PC-9 (cell line): Measurements from ENCODE around the gene STAMBPL1. TPM values are rescaled to one million over a fixed set of nuclear protein-coding genes. Genes with fewer than 3 reads are reported as not detected.

ENCODE experiments used
- BruUV-seq: library from RNA; stranded (reverse); fragments of 400-500 nt; replicated peaks from 2 replicates; lab custom pipeline; 2021; lab: Mats Ljungman, UMichigan
- CTCF ChIA-PET: fragments of 300-600 bp; sonication (Branson Sonifier 250); formaldehyde crosslinking; loops from one replicate; lab custom pipeline; 2022; ENCODE audit warnings: antibody characterized with exemption; lab: Charles Lee
- POLR2A ChIA-PET: fragments of 300-600 bp; sonication (Branson Sonifier 250); formaldehyde crosslinking; loops from one replicate; lab custom pipeline; 2022; ENCODE audit warnings: antibody characterized with exemption; ENCODE audit not compliant: unreplicated experiment; lab: Charles Lee
- DNase-seq, 2 experiments: peaks; one replicate each; pipeline versions ENCODE4 v3.0.0 to v3.0.0-alpha.2; 2015 to 2022; ENCODE audit warnings: mixed read lengths in 1 of 2
- H2AFZ ChIP-seq: fragments of 200-600 bp; sonication (generic); 2 replicates; pipeline ENCODE4 v1.8.1; 2017; ENCODE audit warnings: antibody characterized with exemption
- H3F3A ChIP-seq: fragments of 200-600 bp; sonication (generic); 2 replicates; pipeline ENCODE4 v1.8.1; 2017; ENCODE audit warnings: antibody characterized with exemption, mild to moderate bottlenecking, low read depth; ENCODE audit not compliant: insufficient read depth
- H3K27ac ChIP-seq: fragments of 200-600 bp; sonication (generic); 2 replicates; pipeline ENCODE4 v1.6.1; 2016; ENCODE audit warnings: mixed run types
- H3K27me3 ChIP-seq: fragments of 200-600 bp; sonication (generic); 2 replicates; pipeline ENCODE4 v1.6.1; 2016; ENCODE audit warnings: low read depth, mixed run types; ENCODE audit not compliant: insufficient read depth
- H3K36me3 ChIP-seq: fragments of 200-600 bp; sonication (generic); 2 replicates; pipeline ENCODE4 v1.6.1; 2016; ENCODE audit warnings: low read depth, mixed run types
- H3K4me1 ChIP-seq: fragments of 200-600 bp; sonication (generic); replicated peaks from 2 replicates; pipeline ENCODE4 v1.6.1; 2016; ENCODE audit warnings: mixed run types; ENCODE audit not compliant: insufficient read depth
- H3K4me2 ChIP-seq: fragments of 200-600 bp; sonication (generic); 2 replicates; pipeline ENCODE4 v1.6.1; 2017; ENCODE audit warnings: mixed run types
- H3K4me3 ChIP-seq: fragments of 200-600 bp; sonication (generic); 2 replicates; pipeline ENCODE4 v1.6.1; 2016; ENCODE audit warnings: mixed run types
- H3K79me2 ChIP-seq: fragments of 200-600 bp; sonication (generic); 2 replicates; pipeline ENCODE4 v1.6.1; 2017; ENCODE audit warnings: low read depth, mixed run types
- H3K9me2 ChIP-seq: fragments of 200-600 bp; sonication (generic); 2 replicates; pipeline ENCODE4 v1.8.1; 2017; ENCODE audit warnings: mild to moderate bottlenecking; ENCODE audit not compliant: insufficient read depth
- H3K9me3 ChIP-seq: fragments of 200-600 bp; sonication (generic); 2 replicates; pipeline ENCODE4 v1.8.1; 2016; ENCODE audit warnings: low read depth; ENCODE audit not compliant: insufficient read depth
- H4K20me1 ChIP-seq: fragments of 200-600 bp; sonication (generic); 2 replicates; pipeline ENCODE4 v1.8.1; 2017; ENCODE audit not compliant: insufficient read depth
- CTCF ChIP-seq: fragments of 200-600 bp; sonication (generic); conservative IDR thresholded peaks from 2 replicates; pipeline ENCODE4 v1.6.1; 2017; ENCODE audit warnings: mixed run types, antibody characterized with exemption, mild to moderate bottlenecking, moderate library complexity
- EZH2 ChIP-seq: fragments of 200-600 bp; sonication (generic); IDR thresholded peaks from 2 replicates; pipeline ENCODE4 v1.8.0; 2017; ENCODE audit warnings: antibody characterized with exemption, low read depth
- intact Hi-C: fragments of 100-400 bp; cut with micrococcal nuclease; formaldehyde crosslinking; loops from one replicate; pipeline ENCODE4 v1.10.0; 2022; ENCODE audit not compliant: unreplicated experiment
- total RNA-seq: library from RNA; stranded (reverse); gene quantifications from 2 replicates; pipeline ENCODE4 v1.2.3, GENCODE V29; 2021

STAMBPL1 gene
- total RNA-seq, 1 experiment from 2014 or later: 7.4 TPM

DNA sequence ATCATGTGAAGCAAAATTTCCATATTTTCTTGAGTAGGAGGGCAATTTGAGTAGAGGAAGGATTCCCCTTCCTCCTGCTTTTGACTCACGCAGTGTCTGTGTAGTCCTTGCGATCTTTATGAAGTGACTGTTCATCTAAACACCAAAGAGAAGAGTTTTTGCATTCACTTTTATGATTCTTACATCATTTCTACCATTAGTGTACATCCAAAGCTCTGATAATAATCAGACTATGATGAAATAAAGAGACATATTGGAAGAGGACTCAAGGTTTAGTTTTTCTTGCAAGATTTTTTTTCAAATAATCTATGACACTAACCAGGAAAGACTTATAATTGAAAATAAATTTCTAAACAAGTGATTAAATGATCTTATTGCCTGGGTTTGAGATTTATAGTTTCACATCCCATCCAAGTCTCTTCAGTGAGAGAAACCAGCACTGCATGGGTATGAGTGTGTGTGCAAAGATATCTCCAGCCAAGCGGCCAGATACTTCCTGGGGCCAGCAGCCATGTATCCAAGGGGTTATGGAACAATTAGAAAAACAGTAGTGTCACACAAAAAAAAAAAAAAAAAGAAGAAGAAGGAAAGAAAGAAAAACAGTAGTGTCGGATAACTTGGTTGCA, 74.5 kb downstream of the STAMBPL1 start:
- no peak overlapping the region for H3K4me3 ChIP-seq
- H3K4me1 ChIP-seq: no peaks in the 10 kb centered on the region
- TF ChIP-seq EZH2 (no peak), CTCF (no peak)
- no peaks in the 10 kb centered on the region for H3K79me2 ChIP-seq
- BruUV-seq: no TSS peak
- no peak overlapping the region for H3K4me2 ChIP-seq
- ChIA-PET CTCF (interaction anchor here (0.5 kb wide), 1 partner anchor 12 kb away, joined by 5 read pairs; no protein-coding TSS in a partner anchor), POLR2A (no interaction called here)
- H3K27ac ChIP-seq: no peak overlapping the region
- H3F3A ChIP-seq: no peaks in the 10 kb centered on the region
- no peaks in the 10 kb centered on the region for H3K36me3 ChIP-seq
- H4K20me1 ChIP-seq: no peaks in the 10 kb centered on the region
- H2AFZ ChIP-seq: no peak overlapping the region
- H3K9me3 ChIP-seq: no peaks in the 10 kb centered on the region
- no peaks in the 10 kb centered on the region for H3K9me2 ChIP-seq
- intact Hi-C loops: no loop called here
- DNase-seq: no peak
- no peaks in the 10 kb centered on the region for H3K27me3 ChIP-seq

- no peaks in the 10 kb centered on the region for H3K9me2 ChIP-seq
- CTCF ChIA-PET: no interaction called here
Observed at GRCh38 chr10:88957381-88957780, 77.3 kb downstream of the STAMBPL1 start.

GRCh38 chr10:88958721-88959120, 78.7 kb downstream of the STAMBPL1 start:
- Histone ChIP-seq H3K27me3 (no peaks in the 10 kb centered on the region), H3K4me1 (no peaks in the 10 kb centered on the region), H2AFZ (no peak overlapping the region), H3K4me2 (no peak overlapping the region), H3K27ac (no peak overlapping the region), H4K20me1 (no peaks in the 10 kb centered on the region), H3K36me3 (no peaks in the 10 kb centered on the region), H3K79me2 (no peaks in the 10 kb centered on the region), H3K9me2 (no peaks in the 10 kb centered on the region), H3F3A (no peaks in the 10 kb centered on the region), H3K4me3 (no peak overlapping the region), H3K9me3 (no peaks in the 10 kb centered on the region)
- intact Hi-C loops: no loop called here
- ChIA-PET CTCF (no interaction called here), POLR2A (no interaction called here)
- no peak for DNase-seq
- TF ChIP-seq EZH2 (no peak), CTCF (no peak)
- no TSS peak for BruUV-seq

More at GRCh38 chr10:88957381-88957780, 77.3 kb downstream of the STAMBPL1 start:
- no peak overlapping the region for H2AFZ ChIP-seq
- TF ChIP-seq EZH2 (no peak), CTCF (no peak)
- no TSS peak for BruUV-seq
- DNase-seq: no peak
- no peaks in the 10 kb centered on the region for H3K36me3 ChIP-seq
- no peaks in the 10 kb centered on the region for H3F3A ChIP-seq
- no peaks in the 10 kb centered on the region for H3K9me3 ChIP-seq
- no peaks in the 10 kb centered on the region for H3K4me1 ChIP-seq
- POLR2A ChIA-PET: no interaction called here
- no peaks in the 10 kb centered on the region for H3K79me2 ChIP-seq
- no peak overlapping the region for H3K4me3 ChIP-seq
- no peak overlapping the region for H3K27ac ChIP-seq
- H3K4me2 ChIP-seq: no peak overlapping the region
- intact Hi-C loops: no loop called here
- no peaks in the 10 kb centered on the region for H3K27me3 ChIP-seq
- no peaks in the 10 kb centered on the region for H4K20me1 ChIP-seq
